HG03575 (cell line): ENCODE data around the gene MAP3K7CL.
"Not testable (repeated sequence)": the region's sequence is repeated elsewhere in the genome, so short reads cannot be mapped to it uniquely, and the experiment has no call there.

Experiments used
- ATAC-seq: cut with Tn5 transposase; IDR thresholded peaks from one replicate; pipeline ENCODE4 v1.9.1; 2021; ENCODE audit not compliant: unreplicated experiment, insufficient number of reproducible peaks, low FRiP score; ENCODE audit errors: extremely low read depth

Gene MAP3K7CL

DNA sequence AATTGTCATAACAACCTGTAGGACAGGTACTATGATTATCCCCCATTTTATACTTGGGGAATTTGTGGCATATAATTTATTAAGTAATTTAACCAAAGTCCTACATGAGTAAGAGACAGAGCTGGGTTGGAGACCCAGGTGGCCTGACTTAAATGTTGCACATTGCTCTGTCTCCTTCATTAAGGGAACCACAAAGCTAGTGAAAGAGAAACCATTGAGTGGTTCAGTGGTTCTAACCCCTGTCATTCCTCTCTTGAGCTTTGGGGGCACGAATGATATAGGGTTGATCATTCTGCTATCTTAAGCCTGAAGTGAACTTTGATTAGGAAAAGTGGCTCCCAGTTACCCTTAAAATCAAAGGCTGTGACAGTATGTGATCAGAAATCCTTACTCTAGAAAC is 5.3 kb upstream of the MAP3K7CL start:
- ATAC-seq: peak; percentile 77

GRCh38 chr21:29125979-29126378 is 4.5 kb upstream of the MAP3K7CL start:
- no peak for ATAC-seq

DNA sequence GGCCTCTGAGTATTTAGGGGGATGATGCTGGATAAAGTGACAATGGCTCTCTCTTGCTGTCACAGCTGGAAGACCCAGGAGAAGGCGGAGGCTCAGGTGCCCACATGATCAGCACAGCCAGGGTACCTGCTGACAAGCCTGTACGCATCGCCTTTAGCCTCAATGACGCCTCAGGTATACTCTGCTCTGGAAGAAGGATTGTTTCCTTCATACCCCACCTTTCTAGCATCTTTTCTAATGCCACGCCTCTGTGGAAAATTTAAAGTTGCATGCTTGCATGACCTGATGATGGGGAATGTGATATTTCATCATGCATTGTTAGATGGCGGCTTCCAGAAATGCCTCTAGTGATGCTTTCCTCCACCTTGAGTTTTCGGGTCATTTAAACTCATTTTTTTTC is 2.8 kb downstream of the MAP3K7CL start:
- no peak for ATAC-seq

DNA sequence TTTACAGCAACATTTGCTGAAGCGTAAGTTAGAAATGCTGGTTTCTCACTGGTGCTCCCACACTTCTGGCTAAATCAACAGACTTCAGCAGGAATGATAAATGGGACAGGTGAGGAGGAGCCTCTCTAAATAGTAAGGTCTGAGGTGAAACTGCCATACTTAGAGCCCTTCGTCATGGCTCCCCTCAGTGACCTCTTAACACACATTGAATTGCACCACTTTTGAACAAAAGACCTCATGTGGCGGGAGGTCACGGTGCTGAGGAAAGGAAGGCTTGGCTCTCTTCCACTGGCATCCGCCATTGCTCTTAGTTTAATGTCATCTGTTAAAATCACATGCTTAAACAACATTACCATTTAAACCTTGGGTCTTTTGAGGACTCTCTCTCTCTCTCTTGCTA is 3.4 kb downstream of the MAP3K7CL start:
- no peak for ATAC-seq

DNA sequence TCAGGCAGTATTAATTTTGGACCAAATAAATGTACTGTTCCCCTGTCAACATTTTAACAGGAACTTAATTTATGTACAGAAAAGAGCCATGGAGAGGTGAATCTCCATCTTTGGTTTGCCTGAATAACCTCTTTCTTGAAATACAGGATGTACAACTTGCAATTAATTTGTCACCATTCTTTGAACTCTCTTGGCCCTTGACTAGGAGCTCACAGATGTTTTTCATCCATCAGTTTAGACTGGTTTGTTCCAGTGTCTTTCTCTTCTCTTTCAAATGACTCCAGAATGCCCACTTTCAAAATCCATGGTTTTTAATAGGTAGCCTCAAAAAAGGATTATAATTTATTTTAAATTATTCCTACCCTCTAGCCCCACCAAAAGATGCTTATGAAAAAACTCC is 5.0 kb downstream of the MAP3K7CL start:
- ATAC-seq: no peak

DNA sequence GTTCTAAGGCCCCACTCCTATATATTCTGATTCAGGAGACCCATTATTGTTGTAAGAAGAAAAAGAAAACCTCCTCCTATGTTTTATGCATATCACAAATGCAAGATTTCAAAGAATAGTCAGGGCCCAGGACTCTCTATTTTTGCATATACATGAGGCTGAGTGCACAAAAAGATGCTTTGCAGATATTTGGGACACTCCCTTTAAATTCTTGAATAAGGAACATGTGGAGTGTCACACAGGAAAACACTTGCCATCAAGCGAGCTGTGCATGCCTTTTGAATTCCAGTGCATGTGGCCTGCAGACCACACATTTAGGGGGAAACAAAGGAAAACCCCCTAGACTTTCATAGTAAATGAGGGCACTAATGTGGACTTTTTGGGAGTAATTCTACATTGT is 5.6 kb downstream of the MAP3K7CL start:
- ATAC-seq: no peak

DNA sequence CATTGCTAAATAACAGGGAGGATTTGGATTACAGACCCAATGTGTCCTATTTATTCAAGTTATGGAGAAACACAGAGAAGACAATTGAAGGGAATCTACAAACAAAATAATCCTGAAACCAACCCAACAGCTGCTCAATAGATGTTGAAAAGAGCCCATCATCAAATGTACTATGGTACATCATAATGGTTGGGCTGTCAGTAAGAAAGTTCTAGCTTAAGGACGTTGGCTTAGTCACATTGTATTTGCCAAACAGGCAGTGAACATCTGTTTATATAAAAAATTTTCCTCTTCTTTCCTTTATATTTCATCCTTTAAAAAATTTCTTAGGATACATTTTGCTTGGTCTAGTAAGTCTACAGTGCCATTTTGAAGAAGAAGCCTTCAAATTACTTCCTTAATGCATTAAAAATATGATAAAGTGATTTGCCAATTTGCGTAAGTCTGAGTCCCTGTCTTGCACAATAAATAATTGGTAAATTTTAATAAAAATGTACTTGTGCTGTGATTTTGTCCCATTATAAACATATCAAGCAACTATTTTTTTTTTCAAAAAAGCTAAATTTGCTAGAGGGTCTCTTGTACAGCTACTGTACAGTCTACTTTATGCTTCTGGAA is 14.4 kb downstream of the MAP3K7CL start:
- ATAC-seq: no peak

GRCh38 chr21:29145354-29145782 is 14.9 kb downstream of the MAP3K7CL start:
- ATAC-seq: no peak

- no peak for ATAC-seq
Measured at GRCh38 chr21:29145852-29146453, 15.5 kb downstream of the MAP3K7CL start.

DNA sequence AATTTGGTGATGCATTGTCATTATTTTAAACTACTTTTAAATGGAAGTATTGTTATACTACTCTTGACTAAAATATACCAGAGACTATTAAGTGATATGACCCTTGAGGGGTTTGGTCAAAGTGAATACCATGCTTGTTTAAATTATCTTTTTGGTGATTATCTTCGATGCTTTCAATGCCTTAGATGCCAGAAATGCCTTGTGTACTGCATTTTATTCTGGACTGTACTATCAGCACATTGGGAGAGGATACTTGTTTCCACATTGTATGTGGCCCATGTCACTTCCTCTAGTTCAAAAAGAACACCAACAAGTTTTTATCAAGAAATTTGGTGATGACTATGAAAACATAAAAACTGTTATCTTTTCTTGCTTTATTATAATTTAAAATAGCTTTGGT is 16.3 kb downstream of the MAP3K7CL start:
- ATAC-seq: no peak

DNA sequence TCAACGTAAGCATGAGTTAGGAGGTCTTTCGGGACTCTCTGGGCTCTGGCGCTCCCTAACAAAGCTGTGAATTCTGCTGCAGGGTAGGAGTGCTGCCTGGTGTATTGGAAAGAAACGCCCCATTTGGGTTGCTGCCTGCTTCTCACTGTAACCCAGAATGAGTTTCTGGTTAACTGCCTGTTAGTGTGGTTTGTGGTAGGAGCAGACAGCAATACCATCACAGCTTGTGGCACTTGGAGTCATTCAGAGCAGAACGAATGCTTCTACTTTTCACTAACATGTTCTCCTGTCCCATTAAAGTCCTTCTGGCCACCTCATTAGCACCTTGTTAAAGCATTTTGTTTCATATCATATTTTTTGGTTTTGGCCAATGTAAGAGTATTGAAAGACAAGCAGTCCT is 18.1 kb downstream of the MAP3K7CL start:
- no peak for ATAC-seq

- ATAC-seq: no peak
Measured at GRCh38 chr21:29149808-29150425, 19.5 kb downstream of the MAP3K7CL start.

- no peak for ATAC-seq
Measured at GRCh38 chr21:29151931-29152330, 21.5 kb downstream of the MAP3K7CL start.

GRCh38 chr21:29152916-29153315 is 22.5 kb downstream of the MAP3K7CL start:
- ATAC-seq: no peak

- ATAC-seq: no peak
Measured at GRCh38 chr21:29154270-29154669, 23.8 kb downstream of the MAP3K7CL start.

GRCh38 chr21:29155118-29155932 is 24.9 kb downstream of the MAP3K7CL start:
- ATAC-seq: no peak

- ATAC-seq: no peak
Measured at GRCh38 chr21:29155933-29156260, 25.5 kb downstream of the MAP3K7CL start.

DNA sequence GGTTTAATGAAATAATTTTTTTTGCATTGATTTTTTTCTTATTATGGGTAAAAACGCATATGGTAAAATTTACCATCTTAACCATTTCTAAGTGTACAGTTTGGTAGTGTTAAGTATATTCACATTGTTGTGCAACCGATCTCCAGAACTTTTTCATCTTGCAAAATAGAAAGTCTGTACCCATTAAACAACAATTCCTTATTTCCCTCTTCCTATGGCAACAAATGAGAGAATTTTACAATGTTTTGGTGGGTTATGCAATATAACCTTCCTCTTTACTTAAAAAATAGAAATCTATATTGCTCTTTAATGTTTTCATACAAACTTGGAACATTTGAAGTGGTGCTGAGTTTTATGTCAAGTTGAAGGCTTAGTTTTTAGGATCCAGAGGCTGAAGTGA is 26.6 kb downstream of the MAP3K7CL start:
- ATAC-seq: no peak

DNA sequence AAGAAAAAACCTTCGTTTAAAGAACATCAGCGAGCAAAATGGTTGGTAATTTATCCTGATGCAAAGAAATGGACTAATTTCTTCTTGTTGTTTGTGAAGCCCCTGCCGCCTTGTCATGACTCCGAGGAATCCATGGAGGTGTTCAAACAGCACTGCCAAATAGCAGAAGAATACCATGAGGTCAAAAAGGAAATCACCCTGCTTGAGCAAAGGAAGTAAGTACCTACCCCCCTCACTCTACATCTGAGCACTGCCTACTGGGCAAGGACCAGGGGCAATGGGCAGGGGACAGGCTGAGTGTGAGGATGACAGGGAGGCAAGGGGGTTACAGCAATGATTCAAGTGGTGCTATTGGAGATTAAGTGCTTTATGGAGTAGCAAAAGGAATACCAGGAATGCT is 29.4 kb downstream of the MAP3K7CL start:
- ATAC-seq: no peak

DNA sequence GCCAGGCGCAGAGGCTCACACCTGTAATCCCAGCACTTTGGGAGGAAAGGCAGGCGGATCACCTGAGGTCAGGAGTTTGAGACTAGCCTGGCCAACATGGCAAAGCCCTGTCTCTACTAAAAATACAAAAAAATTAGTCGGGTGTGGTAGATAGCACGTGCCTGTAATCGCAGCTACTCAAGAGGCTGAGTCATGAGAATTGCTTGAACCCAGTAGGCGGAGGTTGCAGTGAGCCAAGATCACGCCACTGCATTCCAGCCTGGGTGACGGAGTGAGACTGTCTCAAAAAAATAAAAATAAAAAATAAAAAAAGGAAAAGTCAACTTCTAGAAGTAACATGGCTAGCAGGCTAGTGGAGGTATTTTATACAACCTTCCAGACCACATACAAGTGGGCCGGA is 32.4 kb downstream of the MAP3K7CL start:
- ATAC-seq: not testable (repeated sequence)
